GM19324 (cell line): ENCODE results near the gene OTOF.

Source experiments
- ATAC-seq: cut with Tn5 transposase; IDR thresholded peaks from one replicate; pipeline ENCODE4 v1.9.1; 2021; ENCODE audit warnings: mild to moderate bottlenecking, moderate library complexity; ENCODE audit not compliant: unreplicated experiment, low FRiP score

The OTOF gene

DNA sequence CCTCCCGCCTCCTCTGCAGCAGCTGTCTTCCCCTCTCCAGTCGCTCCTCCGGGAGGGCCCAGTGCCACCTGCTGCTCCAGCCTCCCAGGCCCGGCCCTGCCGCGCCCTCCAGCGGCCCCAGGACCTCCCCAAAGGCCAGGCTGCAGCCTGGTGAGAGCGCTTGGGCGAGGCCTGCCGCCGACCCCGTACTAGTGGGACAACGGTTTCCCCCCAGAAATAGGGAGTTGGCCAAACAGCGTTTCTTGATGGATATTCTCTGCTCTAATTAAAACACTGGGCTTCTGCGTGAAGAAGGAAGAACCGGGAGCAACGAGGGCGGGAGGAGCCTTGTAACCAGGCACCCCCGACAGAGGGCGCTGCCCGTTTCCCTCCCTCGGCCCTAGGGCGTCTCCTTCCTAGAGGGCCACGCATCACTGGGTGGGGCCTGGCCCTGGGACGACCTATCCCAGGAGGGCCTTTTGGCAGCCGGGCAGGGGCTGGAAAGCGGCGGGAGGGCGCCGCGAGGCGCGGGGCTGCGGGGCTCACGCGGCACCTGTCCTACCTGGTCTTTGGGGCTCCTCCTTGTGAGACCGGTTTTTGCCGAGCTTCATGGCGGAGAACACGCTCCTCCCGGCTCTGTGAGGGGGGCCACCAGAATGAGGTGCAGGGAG, 25.4 kb upstream of the OTOF start:
- ATAC-seq, result no peak

DNA sequence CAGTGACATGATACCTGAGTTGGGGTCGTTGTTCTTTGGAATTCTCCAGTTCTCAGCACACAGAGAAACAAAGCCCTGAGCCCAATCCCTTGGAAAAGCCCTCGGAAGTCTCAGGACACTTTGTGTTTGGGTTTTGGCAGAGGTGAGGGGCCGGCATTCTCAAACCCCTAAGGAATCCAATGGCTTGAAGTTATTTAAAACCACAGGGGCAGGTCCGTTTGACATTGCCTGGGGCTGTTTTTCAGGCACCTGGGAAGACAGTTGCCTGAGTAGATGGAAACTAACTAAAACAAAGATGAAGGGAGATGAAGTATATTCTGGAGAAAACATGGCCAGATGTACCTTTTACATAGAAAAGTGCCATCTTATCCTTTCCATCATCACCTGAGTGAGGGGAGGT, 22.5 kb upstream of the OTOF start:
- ATAC-seq, result no peak

DNA sequence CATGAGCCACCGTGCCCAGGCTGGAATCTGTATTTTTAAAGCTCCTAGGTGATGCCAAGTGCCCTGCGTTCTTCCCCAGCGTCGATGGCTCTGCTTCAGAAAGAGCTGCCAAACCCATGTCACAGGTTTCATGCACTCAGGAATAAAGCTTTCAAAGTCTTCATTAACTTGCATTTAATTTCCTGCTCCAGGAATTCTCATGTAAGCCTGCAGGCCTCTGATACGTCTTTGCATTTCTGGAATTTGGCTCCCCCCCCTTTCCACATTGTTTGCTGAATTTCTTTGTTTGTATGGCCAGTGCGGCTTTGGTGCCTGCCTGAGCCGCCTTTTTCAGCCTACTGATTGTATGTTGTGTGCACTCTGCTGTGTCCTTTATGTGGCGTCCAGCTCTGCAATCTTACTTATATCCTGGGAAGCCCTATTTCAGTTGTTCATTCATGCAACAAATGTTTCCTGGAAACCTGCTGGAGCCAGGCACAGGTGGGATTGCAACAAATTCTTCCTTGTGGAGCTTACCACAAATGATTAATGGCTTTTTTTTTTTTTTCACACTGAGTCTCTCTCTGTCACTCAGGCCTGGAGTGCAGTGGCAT, 17.9 kb upstream of the OTOF start:
- no peak for ATAC-seq

DNA sequence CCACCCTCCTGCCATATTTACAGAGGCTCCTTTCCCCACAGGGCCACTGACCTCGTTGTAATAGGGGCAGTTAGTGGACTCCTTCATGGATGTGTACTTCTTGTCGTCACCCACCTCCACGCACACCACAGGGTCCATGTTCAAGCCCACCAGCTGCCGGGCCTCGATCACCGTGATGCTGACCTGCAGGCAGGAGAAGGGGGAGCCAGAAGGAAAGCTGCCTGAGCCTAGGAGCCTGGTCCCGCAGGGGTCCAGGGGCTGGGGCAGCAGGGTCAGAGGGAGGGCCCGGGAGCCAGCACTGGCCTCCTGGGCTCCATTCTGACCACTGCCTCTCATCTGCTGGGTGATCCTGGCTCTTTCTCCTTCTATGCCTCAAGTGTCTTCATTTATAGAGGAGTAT, 17.0 kb upstream of the OTOF start:
- ATAC-seq, result no peak

DNA sequence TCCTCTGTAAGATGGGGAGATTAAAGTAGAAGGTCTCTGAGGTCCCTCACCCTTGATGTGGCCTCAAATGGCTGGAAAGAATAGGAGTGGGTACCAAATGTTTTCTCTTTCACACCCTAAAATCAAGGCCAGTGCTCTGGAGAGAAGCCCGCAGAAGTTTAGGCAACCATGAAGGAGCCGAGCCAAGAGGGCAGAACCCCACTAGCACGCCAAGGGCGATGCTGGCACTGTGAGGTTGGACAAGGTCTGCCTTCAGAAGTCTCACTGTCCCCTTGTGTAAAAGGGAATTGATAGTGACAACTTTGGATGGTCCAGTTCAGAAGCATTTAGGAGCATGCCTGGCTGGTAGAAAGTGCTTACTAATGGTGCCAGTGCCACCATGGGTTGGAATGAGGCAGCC, 16.3 kb upstream of the OTOF start:
- ATAC-seq, result no peak

DNA sequence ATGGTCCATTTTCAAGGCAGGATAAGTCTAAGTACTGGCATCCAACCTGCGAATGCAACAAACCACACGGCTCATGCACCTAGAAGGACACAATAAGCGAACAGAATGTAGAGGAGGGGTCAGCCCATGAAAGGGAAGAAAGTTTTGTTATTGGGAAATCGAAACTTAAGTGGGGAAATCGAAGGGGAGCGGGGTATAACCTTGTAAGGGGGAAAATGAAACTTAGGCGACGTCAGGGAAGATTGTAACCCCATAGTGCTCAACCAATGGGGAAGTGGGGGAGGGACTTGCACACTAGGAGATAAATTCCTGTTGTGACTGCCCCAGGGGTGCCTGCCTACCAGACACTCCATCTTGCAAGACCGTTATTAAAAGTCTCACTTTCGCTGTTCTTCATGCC, 15.6 kb upstream of the OTOF start:
- no peak for ATAC-seq

DNA sequence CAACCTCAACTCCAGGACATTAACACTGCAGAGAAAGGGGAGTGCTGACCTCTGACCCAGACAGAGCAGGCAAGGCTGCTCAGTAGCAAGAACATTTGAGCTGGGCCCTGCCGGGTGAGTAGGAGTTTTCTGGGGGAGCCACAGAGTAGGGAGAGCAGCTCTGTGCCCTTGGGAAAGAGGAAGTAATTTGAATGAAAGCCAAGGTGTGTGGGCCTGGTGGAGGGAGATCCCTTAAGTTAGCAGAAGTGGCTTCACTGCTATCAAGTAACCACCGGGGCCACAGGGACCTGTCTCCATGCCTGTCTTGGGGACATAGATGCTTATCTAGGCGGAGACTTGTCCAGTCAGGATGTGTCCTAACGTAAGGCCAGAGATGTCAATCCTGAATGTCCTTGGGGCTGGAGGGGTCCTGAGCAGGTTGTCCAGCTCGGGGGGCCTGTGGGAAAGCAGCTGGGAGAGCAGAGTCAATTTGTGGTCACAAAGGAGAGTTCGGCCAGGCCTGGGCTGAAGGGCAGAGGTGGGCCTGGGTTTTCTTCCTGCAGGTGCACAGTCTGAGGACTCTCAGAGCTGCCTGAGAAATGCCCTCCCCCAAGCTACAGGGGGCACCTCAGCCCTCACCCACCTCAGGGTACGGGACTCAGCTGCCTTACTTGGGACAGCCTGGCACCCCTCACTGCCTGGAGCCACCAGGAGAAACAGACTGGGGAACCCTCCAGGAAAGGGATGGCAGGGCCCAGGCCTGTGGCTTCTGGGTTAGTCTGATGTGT, 15.0 kb upstream of the OTOF start:
- ATAC-seq, result no peak

DNA sequence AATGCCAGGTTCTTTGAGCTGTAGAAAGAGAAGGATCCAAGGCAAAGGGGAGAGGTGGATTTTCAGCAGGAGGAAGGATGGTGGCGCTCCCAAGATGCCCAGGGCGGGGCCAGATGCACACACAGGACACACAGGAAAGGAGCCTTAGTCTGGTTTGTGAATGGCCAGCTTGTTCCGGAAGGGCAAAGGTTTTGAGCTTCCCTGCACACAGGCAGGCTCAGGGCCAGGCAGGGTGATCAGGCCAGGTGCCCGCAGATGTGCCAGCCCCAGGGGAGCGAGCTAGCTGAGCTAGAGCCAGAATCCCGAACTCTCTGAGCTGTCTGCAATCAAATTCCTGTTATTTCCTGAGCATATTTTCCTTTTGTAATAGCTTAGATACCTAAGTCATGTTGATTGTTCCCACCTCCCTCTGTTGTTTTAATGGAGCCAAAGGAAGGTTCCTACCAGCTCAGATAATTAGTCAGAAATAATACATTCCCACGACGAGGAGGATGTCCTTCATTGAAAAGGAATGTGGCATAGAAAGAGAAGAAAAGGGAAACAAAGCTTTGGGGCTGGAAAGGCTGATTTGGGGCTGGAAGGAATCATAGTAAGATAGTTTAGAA, 13.7 kb upstream of the OTOF start:
- no peak for ATAC-seq

DNA sequence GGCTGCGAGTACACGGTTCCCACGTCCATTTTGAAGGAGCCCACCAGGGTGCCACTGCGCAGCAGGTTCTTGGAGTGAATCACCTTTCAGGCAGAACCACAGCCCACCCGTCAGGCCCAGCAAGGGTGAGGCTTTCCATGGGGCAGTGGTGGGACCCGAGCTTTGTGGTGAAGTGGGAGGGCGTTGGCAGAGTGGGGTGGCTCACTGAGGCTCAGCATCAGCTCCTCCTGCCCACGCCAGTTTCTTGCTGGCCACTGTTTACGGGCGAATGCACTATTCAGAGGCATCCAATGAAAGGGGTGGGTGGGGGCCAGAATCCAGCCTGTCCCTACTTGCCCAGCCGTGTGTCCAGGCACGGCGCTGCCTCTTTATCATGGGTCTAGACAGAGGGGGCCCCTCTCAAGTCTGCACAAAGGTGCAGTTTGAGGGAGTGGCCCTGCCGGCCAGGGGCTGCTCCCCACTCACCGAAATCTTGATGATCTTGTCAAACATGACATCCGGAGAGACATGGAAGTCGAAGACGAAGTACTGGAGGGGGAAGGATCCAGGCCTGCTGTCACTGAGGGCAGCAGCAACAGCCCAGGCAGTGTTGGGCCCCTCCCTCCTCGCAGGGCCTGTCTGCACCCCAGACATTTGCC, 11.4 kb upstream of the OTOF start:
- ATAC-seq, result no peak

DNA sequence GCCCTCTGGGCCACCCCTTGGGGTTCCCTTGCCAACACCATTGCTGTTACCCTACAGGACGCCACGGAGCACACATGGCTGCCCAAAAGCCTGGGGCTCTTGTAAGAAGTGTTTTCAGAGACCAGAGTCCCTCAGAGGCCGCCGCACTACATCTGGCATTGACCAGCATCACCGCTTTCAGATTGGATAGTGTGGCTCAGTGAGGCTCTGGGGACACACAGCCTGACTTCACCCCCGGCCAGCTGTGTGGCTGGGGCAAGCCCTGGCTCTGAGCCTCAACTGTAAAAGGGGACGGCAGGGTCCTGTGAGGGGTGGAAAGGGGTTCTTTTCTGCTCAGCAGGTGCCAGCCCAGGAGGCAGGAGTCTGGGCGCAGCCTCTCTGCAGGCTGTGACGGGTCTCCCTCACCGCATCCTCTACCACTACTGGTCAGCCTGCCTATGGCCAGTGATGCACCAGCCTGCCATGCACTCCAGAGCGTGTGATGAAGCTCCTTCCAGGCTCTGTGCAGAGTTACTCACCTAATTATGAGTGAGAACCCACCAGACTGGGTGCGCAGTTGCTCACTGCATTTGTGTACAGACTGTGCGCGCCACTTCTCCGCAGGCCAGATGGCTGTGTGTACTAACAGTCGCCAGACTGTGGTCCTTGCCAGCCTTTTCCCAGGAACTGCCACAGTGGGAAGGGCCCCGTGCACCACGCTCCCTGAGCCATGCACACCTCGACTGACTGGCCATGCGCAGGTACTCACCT, 10.7 kb upstream of the OTOF start:
- no peak for ATAC-seq

DNA sequence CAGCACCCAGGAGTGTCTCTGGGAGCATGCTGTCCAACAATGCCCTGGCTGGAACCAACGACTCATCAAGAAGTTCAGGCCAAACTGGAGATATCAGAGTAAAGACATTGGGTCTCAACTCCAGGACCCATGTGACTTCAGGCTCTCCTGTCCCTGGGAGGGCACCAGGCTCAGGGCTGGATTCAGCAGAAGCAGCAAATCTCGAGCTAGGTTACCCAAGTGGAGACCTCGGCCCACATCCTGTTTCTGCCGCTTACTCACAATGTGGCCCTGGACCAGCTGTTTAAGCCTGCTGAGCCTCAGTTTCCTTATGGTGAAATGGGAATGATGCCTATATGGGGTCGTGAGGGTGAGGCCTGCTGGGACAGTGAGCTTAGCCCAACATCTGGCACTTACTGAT, 9.3 kb upstream of the OTOF start:
- ATAC-seq, result no peak

DNA sequence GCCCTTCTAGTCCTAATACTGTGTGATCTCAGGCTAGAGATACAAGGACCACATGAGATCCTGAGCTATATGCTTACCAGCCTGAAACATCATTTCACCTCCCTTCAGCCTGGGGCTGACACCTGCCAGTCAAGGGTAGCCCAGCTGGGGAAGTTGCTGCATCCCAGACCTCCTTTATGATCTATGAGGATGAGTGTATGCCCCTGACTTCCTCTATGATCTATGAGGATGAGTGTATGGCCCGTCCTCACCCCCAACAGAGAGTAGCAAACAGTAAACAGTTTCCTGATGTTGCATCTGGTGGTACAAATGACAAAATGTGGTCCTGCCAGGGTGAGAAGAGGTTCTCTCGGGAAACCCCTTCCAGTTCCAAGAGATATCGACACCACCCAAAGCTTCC, 8.9 kb upstream of the OTOF start:
- ATAC-seq, result no peak

DNA sequence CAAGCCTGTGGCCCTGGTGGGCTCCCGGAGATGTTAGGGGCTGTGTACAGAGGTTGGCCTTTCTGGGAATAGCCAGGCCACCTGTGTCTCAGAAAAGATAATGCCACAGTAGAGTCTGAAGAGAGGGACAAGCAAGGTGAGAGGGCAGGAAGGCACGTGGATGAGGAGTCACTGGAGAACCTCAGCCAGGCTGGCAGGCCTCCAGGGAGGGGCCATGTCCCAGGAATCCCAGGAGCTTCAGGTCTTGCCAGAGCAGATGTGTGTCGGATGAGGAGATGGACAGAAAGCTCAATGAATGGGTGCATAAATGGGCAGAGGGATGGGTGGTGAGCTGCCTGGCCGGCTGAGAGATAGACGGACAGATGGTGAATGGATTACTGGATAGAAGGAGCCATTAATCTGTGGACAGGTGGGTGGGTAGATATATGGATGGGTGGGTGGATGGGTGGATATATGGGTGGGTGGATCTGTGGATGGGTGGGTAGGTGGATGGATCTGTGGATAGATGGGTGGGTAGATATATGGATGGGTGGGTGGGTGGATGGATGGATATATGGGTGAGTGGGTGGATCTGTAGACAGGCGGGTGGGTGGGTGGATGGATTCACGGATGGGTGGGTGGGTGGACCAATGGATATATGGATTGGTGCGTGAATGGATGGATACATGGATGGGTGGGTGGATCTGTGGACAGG, 7.9 kb upstream of the OTOF start:
- no peak for ATAC-seq

DNA sequence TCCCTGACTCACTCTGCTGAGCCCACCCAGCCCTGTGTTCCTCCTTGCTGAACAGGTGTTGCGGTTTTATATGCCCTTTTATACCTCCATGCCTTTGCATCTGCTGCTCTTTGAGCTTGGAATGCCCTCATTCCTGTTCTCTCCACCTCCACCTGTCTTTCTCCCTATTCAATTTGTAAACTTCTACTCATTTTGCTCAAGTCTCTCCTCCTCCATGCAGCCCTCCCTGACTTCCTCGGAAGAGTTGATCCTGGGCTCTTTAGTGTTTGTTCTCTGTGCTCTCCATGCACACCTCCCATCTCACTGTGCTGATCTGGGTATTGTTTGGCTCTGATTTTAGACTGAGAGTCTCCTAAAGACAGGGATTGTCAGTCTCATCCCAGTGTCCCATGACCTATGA, 7.2 kb upstream of the OTOF start:
- no peak for ATAC-seq

DNA sequence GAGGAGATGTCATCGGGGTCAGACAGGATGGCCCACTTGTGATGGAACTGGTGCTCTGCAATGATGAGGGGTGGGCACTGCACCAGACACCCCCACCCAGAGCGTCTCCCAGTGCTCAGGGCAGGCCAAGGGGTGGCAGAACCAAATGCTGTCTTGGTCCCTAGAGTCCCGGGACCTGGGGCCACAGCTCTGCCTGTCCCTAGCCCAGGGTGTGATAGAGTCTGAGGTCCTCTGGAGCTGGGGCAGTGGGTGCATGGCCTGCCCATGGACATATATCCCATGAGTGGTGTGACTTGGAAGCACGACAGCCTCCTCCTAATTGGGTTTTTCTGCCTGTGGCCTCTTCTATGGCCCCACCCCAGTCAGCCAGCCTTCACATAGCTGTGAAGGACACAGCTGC, 6.7 kb upstream of the OTOF start:
- ATAC-seq, result no peak

DNA sequence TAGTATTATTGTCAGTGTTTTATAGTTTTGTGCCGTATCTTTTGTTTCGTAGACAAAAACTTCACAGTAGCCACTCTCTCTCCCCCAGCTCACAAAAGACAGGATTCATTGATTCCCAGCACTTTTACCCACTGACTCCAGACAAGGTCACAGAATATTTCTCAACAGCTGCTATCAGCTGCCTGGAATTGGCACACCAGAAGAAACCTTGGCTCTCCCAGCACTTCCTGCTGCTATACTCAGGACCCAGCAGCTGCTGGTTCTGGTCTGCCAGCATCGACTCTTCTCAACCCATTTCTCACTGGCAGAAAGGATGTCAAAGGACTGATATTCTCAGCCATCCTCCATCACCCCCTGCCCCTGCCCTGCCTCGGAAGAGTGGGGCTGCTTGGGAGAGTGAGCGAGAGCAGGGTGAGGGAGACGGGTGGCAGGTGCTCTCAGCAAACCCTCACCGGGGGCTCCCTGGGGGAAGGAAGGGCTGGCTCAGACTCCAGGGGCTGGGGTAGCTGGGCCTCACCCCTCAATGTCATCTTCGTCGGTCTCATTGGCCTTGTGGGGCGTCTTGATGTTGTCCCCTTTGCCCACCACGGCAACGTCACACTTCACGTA, 6.1 kb upstream of the OTOF start:
- ATAC-seq, result no peak

DNA sequence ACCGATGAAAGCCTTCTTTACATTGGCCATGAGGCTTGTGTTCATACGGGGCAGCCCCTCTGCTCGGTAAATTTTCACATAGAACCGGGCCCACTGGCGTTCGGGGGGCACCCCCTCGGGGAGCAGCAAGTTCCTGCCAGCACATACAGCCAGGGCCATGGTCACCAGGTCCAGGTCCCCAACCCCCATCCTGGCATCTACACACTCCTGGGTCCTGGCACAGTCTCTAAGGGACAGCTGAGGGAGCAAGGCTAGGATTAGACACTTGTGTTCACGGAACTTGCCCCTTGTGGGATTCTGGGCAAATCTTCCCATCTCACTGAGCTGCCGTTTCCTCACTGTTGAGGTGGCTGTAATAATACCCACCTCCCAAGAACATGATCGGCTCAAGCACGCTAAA, 5.6 kb upstream of the OTOF start:
- no peak for ATAC-seq

DNA sequence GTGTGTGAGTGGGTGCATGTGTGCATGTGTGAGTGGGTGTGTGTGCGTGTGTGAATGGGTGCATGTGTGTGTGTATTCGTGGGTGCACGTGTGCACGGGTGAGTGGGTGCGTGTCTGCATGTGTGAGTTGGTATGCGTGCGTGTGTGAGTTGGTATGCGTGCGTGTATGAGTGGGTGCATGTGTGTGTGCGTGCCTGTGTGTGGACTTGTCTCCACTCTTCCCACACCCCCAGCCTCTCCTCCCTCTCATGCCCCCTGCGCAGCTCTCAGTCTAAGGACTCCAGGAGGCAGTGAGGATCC, 5.1 kb upstream of the OTOF start:
- ATAC-seq, result no peak

DNA sequence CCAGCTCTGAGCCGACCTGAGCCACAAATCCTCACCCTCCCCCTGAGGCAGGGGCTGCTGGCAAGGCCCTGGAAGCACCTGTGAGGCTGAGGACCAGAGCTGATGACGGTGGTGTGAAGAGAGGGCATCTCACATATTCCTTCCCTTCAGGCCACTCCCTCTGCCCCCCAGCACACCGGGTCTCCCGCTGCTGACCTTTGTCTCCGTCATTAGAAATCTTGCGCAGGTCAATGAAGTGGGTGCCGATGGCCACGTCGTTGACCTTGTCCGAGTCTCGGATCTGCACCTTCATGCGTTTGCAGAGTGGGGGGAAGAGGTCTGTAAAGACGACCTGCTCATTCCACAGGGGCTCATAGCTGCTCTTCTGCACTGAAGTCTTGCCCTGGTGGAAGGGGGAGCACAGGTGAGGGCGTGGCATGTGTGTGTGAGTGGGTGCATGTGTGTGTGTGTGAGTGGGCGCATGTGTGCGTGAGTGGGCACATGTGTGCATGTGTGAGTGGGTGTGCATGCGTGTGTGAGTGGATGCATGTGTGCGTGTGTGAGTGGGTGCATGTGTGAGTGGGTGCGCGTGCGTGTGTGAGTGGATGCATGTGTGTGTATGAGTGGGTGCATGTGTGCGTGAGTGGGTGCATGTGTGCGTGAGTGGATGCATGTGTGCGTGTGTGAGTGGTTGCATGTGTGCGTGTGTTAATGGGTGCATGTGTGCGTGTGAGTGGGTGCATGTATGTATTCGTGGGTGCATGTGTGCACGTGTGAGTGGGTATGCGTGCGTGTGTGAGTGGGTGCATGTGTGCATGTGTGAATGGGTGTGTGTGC, 4.5 kb upstream of the OTOF start:
- no peak for ATAC-seq
